T-helper 9 cell (primary cell): Measurements from ENCODE around the gene MLN.
"Not testable (repeated sequence)": the region's sequence is repeated elsewhere in the genome, so short reads cannot be mapped to it uniquely, and the experiment has no call there.

Experiments
- DNase-seq: peaks from one replicate; pipeline ENCODE4 v3.0.0-alpha.2; 2020

MLN gene

GRCh38 chr6:33834401-33835392 lies 30.9 kb upstream of the MLN start:
- no peak for DNase-seq

DNA sequence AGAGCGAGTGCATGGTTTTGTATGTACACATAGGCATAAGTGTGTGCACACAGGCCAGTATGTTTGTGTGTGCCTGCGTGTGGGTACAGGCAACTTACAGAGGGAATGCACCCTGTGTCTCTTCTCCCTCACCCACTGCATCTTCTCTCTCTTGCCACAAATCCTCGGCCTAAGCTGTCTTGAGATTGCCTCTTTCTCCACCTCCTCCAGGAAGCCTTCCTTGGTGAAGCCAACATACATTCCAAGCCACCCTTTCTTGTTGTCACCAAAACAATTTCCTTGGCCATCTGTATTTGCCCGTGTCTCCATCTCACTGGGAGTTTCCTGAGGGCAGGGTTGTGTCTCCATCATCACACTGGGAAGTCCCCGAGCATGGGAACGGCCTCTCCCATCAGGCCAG lies 29.8 kb upstream of the MLN start:
- DNase-seq: no peak

DNA sequence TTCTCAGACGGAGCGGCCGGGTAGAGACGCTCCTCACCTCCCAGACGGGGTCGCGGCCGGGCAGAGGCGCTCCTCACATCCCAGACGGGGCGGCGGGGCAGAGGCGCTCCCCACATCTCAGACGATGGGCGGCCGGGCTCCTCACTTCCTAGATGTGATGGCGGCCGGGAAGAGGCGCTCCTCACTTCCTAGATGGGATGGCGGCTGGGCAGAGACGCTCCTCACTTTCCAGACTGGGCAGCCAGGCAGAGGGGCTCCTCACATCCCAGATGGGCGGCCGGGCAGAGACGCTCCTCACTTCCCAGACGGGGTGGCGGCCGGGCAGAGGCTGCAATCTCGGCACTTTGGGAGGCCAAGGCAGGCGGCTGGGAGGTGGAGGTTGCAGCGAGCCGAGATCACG lies 29.0 kb upstream of the MLN start:
- DNase-seq: not testable (repeated sequence)

DNA sequence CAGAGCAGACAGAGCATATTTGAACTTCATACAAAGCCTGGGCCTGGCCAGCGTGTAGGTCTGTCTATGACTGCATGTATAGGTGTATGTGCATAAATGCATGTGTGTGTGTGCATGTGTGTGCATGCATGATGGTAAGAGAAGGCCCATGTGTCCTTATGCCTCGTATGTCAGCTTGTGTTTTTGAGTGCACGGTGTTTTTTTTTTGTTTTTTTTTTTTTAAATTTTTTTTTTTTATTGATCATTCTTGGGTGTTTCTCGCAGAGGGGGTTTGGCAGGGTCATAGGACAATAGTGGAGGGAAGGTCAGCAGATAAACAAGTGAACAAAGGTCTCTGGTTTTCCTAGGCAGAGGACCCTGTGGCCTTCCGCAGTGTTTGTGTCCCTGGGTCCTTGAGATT lies 27.9 kb upstream of the MLN start:
- DNase-seq: not testable (repeated sequence)

DNA sequence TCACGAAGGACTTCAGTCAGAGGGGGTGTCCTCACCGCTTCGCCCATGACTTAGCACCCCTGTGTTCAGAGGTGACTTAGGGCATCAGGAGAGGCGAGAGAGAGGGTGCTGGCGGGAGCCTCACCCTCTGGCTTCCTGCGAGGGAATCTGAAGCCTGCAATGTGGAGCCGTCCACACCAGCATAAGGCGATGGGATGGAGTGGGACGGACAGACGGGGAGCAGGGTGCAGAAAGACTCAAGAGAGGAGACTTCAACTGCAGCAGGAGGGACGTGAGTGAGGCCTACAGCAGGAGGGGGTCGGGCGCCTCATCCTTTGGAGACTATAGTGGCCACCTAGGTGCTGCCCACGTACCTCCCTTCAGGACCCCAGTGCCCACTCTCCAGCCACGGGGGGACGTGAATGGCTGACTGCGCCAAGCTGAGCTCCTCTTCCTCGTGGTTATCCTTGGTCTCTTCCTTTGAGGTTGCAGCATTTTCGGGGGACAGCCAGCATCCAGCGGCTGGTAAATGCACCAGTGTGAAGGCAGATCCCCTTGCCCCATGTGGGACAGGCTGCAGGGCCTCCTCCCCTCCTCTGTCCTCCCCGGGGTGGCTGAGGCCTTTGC lies 26.9 kb upstream of the MLN start:
- DNase-seq: no peak

DNA sequence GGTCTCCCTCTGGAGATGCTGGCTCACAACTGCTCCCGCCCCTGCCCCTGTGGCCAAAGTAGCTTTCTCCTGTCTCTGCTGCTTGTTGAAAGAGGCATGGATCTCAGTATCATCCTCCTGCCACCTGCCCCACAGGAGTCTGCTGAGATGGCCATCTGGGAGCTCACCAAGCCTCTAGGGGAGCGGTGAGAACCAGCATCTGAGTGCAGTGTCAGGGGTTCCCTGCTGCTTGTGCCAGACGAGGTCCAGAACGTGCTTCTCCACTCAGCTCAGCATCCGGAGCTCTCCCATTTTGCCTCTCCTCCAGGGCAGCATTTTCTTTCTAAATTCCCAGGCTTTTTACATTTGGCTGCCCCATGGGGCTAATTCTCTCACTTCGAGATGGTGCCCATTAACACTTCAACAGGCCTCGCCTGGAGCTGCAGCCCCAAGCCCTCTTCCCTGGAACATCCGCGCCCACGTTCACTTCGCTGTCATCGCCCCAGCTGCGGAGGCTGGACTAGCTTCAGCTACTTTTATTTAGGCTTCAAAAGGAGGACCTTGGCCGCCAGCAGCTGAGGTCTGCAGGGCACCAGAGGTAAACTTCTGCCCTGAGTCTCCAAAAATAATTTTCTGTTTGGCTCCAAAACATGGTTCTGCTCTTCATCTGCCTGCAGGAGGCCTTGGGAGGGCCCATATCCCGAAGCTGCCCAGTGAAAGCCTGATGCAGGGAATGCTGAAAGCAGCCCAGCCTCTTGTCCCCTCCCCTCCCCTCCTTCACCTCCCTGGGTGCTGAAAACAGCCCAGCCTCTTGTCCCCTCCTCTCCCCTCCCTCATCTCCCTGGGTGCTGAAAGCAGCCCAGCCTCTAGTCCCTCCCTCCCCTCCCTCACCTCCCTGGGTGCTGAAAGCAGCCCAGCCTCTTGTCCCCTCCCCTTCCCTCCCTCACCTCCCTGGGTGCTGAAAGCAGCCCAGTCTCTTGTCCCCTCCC lies 25.2 kb upstream of the MLN start:
- DNase-seq: no peak

DNA sequence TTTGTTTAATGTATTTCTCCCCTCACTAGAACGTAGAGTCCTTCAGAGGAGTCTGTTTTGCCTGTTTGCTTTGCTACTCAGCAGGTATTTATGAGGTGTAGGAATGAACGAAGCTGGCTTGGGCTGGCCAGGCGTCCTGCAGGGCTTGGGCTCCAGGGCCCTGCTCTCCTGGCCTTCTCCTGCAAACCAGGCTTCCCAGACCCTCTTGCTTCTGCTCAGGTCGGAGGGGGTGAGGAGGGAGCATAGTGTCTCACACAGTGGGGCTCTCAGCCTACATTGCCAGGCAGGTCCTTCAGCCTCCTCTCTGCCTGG lies 24.6 kb upstream of the MLN start:
- no peak for DNase-seq

GRCh38 chr6:33827546-33828451 lies 24.0 kb upstream of the MLN start:
- no peak for DNase-seq

- no peak for DNase-seq
Observed at GRCh38 chr6:33826537-33826936, 22.7 kb upstream of the MLN start.

- DNase-seq: no peak
Observed at GRCh38 chr6:33824461-33825154, 20.8 kb upstream of the MLN start.

GRCh38 chr6:33823806-33824205 lies 20.0 kb upstream of the MLN start:
- no peak for DNase-seq

GRCh38 chr6:33822575-33823395 lies 19.0 kb upstream of the MLN start:
- DNase-seq: no peak

DNA sequence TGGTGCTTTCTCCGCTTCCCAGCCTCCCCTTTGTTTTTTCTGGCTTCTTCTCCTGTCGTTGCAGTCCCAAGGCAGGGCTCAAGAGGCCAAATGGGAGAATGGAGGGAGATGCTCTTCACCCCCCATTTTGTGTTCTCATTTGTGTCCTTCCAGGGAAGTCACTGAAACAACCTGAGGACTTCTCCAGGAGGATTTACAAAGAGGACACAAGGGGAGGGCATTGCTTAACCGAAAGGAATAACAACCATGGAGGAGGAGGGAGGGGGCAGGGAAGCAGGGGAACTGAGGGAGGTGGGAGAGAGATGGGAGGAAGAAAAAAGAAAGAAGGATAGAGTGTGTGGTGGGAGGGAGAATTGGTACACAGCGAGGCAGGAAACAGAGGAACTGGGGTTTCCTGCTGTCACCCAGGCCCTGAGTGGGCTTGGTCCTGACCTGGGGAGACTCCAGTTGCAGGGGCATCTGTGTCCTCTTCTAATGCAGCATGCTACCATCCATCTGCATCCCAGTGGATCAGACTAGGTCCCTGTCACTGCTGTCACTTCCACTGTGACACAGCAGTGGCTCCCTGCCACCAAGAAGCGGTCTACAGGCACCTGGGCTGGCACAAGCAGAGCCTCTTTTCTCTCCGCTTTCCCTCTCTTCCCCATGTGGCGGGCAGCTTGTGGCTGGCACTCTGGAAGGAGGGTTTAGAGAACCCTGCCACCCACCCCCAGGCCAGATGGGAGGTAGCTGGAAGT lies 17.1 kb upstream of the MLN start:
- no peak for DNase-seq

GRCh38 chr6:33820243-33820642 lies 16.4 kb upstream of the MLN start:
- no peak for DNase-seq

GRCh38 chr6:33819021-33819420 lies 15.2 kb upstream of the MLN start:
- DNase-seq: no peak

DNA sequence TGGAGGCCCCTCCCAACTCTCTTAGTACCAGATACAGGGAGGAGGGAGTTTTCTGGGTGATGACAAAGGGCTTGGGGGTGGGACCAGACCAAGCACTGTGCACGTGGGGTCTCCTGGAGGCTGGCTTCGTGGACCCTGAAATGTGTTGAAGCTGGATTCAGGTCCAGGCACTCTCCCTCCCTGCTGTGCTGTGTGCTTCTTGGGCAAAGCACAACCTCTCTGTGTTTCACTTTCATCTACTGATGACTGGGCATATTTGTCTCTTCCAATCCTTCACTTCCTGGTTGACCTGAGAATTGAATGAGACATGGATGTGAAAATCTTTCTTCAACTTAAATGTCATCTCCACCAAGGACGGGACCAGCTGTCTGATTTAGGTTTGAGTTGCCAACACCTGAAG lies 14.5 kb upstream of the MLN start:
- no peak for DNase-seq

GRCh38 chr6:33817489-33817888 lies 13.7 kb upstream of the MLN start:
- no peak for DNase-seq

- DNase-seq: no peak
Observed at GRCh38 chr6:33816911-33817310, 13.1 kb upstream of the MLN start.

DNA sequence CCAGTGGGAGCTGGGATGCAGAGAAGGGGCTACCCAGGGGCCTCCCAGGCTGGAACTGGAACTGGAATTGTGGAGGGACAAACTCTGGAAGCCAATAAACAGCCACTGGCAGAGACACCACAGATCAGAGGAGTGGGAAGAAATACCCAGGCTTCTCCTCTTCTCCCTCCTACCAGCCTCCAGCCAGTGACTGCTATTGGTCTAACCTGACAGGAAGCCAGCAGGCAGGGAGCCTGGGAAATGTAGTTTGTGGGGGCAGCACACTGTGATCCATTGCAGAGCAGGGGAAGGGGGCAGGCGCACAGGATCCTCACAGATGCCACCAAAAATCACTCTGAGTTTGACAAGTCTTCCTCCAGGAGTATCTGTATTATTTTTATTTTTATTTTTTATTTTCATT lies 12.1 kb upstream of the MLN start:
- no peak for DNase-seq
